T-cell (primary cell): ENCODE measurements around the gene MUC2. TPM values are rescaled to one million over a fixed set of nuclear protein-coding genes. Genes with fewer than 3 reads are reported as not detected.

Source experiments
- ATAC-seq, 4 experiments: fragments of 200-7000 bp in 3 of 4; fragments of 150-1000 bp in 1 of 4; cut with Tn5 transposase; replicated peaks in 1 of 4; 1 replicate in 3 of 4; 2 replicates in 1 of 4; pipeline ENCODE4 v1.10.0; 2021; ENCODE audit warnings: moderate library complexity in 3 of 4, mild to moderate bottlenecking in 2 of 4, moderate number of reproducible peaks in 1 of 4
- CTCF ChIA-PET, 2 donors: fragments of 300-600 bp; sonication (Branson Sonifier 250); formaldehyde crosslinking; loops; one replicate each; lab custom pipeline; 2022; ENCODE audit warnings: antibody characterized with exemption in 2 of 2; lab: Charles Lee
- POLR2A ChIA-PET, 2 donors: fragments of 300-600 bp; sonication (Branson Sonifier 250); formaldehyde crosslinking; loops; one replicate each; lab custom pipeline; 2022; ENCODE audit warnings: antibody characterized with exemption in 2 of 2; lab: Charles Lee
- DNase-seq, 35 experiments: peaks; one replicate each; pipeline versions ENCODE4 v3.0.0 to v3.0.0-alpha.2; 2013 to 2023
- H3K27ac ChIP-seq: one replicate; pipeline ENCODE4 v1.5.1; 2013; ENCODE audit warnings: low read length
- H3K27me3 ChIP-seq, 2 experiments: replicated peaks in 1 of 2; 1 replicate in 1 of 2; 2 replicates in 1 of 2; pipeline versions ENCODE4 v1.6.1 to v1.7.0; 2013; ENCODE audit warnings: low read length in 1 of 2, mixed read lengths in 1 of 2; ENCODE audit not compliant: control insufficient read depth in 2 of 2, insufficient read depth in 2 of 2; ENCODE audit errors: extremely low read depth in 1 of 2
- H3K36me3 ChIP-seq, 2 donors: 1 replicate in 1 of 2; 2 replicates in 1 of 2; pipeline versions ENCODE4 v1.6.1 to v1.7.0; 2013; ENCODE audit warnings: low read length in 1 of 2; ENCODE audit not compliant: control insufficient read depth in 2 of 2, insufficient read depth in 1 of 2; ENCODE audit errors: extremely low read depth in 1 of 2
- H3K4me1 ChIP-seq, 2 experiments: 1 replicate in 1 of 2; 2 replicates in 1 of 2; pipeline versions ENCODE4 v1.6.1 to v1.7.0; 2013; ENCODE audit warnings: low read length in 2 of 2, mixed read lengths in 1 of 2; ENCODE audit not compliant: insufficient read depth in 2 of 2, control insufficient read depth in 1 of 2; ENCODE audit errors: extremely low read depth in 1 of 2
- H3K4me3 ChIP-seq, 2 donors: 1 replicate in 1 of 2; 2 replicates in 1 of 2; pipeline versions ENCODE4 v1.5.1 to v1.7.0; 2013; ENCODE audit warnings: mild to moderate bottlenecking in 2 of 2, low read length in 1 of 2, moderate library complexity in 1 of 2; ENCODE audit not compliant: control insufficient read depth in 1 of 2; ENCODE audit errors: extremely low read depth in 1 of 2
- H3K9me3 ChIP-seq: 2 replicates; pipeline ENCODE4 v1.7.0; 2013
- H3K27ac Mint-ChIP-seq, 2 donors: one replicate each; pipeline ENCODE4 v1.8.0; 2020 to 2021; ENCODE audit warnings: mild to moderate bottlenecking in 2 of 2, mixed read lengths in 2 of 2
- H3K27me3 Mint-ChIP-seq, 2 donors: one replicate each; pipeline ENCODE4 v1.8.0; 2021 to 2022; ENCODE audit warnings: mixed read lengths in 2 of 2
- H3K36me3 Mint-ChIP-seq: one replicate; pipeline ENCODE4 v1.8.0; 2021; ENCODE audit warnings: mixed read lengths
- H3K4me1 Mint-ChIP-seq, 3 donors: one replicate each; pipeline ENCODE4 v1.8.0; 2020 to 2022; ENCODE audit warnings: mixed read lengths in 3 of 3, mild to moderate bottlenecking in 1 of 3
- H3K4me3 Mint-ChIP-seq, 3 donors: one replicate each; pipeline ENCODE4 v1.8.0; 2020 to 2022; ENCODE audit warnings: mild to moderate bottlenecking in 3 of 3, mixed read lengths in 3 of 3, moderate library complexity in 3 of 3
- H3K9me3 Mint-ChIP-seq, 3 donors: one replicate each; pipeline ENCODE4 v1.8.0; 2020 to 2022; ENCODE audit warnings: mixed read lengths in 3 of 3
- WGBS: methylation state at CpG from one replicate; pipeline ENCODE4 v1.1.5; 2013; ENCODE audit warnings: missing lambda C conversion rate; ENCODE audit not compliant: insufficient coverage; 5-methylcytosine and 5-hydroxymethylcytosine counted together
- total RNA-seq, 35 experiments: library from RNA in 6 of 35; stranded (reverse) in 6 of 35; fragments of 120-200 nt in 1 of 35; gene quantifications; one replicate each; pipeline versions ENCODE4 v1.2.1 to v1.2.4 and lab custom pipeline; 2013 to 2026

The MUC2 gene
- total RNA-seq, 5 donors from 2014 or later (not counting 1 experiment from before 2014, with no cell fraction given), result 0.12 to 1.4 (median 0.53) TPM; not detected in 2

DNA sequence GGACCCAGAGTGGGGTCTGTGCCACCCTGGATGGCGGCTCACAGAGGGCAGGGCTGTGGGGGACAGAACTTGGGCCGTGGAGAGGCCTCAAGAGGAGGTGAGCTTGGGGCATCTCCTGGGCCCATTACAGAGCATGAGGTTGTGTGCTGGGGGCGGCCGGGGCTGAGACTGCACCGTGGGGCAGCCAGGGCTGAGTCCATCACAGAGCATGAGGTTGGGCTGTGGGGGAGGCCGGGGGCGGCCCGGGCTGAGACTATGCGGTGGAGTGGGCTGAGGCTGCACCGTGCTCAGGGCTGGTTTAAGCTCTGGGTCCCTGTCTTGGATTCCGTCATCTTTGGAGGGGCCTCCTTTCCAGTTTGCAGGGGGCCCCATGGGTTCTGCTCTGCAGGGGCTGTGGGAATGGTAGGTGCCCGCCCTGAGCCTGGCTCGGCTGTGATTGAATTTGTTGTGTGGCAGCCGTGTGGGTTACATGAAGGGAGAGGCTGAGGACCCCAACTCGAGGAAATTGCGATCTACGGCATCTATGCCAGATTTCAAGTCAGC, 45.0 kb downstream of the MUC2 start:
- DNase-seq (peak in 1 of 35 experiments; percentile 17), ATAC-seq (no peak)
- Histone ChIP-seq H3K27me3 (peaks cover 0 to 36% of the 10 kb centered on the region in 2 experiments), H3K4me1 (no peaks in the 10 kb centered on the region), H3K4me3 (no peak overlapping the region), H3K9me3 (no peaks in the 10 kb centered on the region), H3K27ac (no peak overlapping the region), H3K36me3 (no peaks in the 10 kb centered on the region)
- Mint-ChIP-seq H3K4me3 (no peak overlapping the region), H3K27ac (no peak overlapping the region), H3K4me1 (peaks cover under 1 to 4% (median 2%) of the 10 kb centered on the region in 3 donors), H3K27me3 (peaks cover 7 to 12% of the 10 kb centered on the region in 2 donors), H3K36me3 (no peaks in the 10 kb centered on the region), H3K9me3 (peaks cover 0 to 7% (median 0%) of the 10 kb centered on the region in 3 donors)
- ChIA-PET CTCF (no interaction called here), POLR2A (no interaction called here)
- WGBS, result 77% methylated on average over 13 of the region's 17 CpGs

GRCh38 chr11:1120532-1121330, 46.1 kb downstream of the MUC2 start:
- no peak for ATAC-seq
- ChIA-PET POLR2A (no interaction called here), CTCF (no interaction called here)
- no peaks in the 10 kb centered on the region for H3K9me3 ChIP-seq
- H3K27me3 ChIP-seq, result peaks cover 0 to 37% of the 10 kb centered on the region in 2 experiments
- no peak overlapping the region for H3K27ac Mint-ChIP-seq
- H3K36me3 Mint-ChIP-seq, result no peaks in the 10 kb centered on the region
- no peak overlapping the region for H3K27ac ChIP-seq
- peak in 1 of 35 experiments; percentile 21 for DNase-seq
- H3K4me3 ChIP-seq, result no peak overlapping the region
- 83% methylated on average over 23 of the region's 27 CpGs for WGBS
- H3K4me3 Mint-ChIP-seq, result no peak overlapping the region
- H3K4me1 ChIP-seq, result no peaks in the 10 kb centered on the region
- peaks cover 9 to 12% of the 10 kb centered on the region in 2 donors for H3K27me3 Mint-ChIP-seq
- no peaks in the 10 kb centered on the region for H3K36me3 ChIP-seq
- H3K4me1 Mint-ChIP-seq, result no peaks in the 10 kb centered on the region
- peaks cover 0 to 13% (median 0%) of the 10 kb centered on the region in 3 donors for H3K9me3 Mint-ChIP-seq

- no peaks in the 10 kb centered on the region for H3K4me1 Mint-ChIP-seq
- DNase-seq, result peak in 1 of 35 experiments; percentile 23
- H3K4me3 ChIP-seq, result no peak overlapping the region
- no peak overlapping the region for H3K27ac Mint-ChIP-seq
- ChIA-PET POLR2A (no interaction called here), CTCF (no interaction called here)
- H3K27ac ChIP-seq, result no peak overlapping the region
- no peak for ATAC-seq
- no peaks in the 10 kb centered on the region for H3K9me3 ChIP-seq
- H3K27me3 Mint-ChIP-seq, result peaks cover 9 to 12% of the 10 kb centered on the region in 2 donors
- H3K4me1 ChIP-seq, result no peaks in the 10 kb centered on the region
- H3K4me3 Mint-ChIP-seq, result no peak overlapping the region
- H3K27me3 ChIP-seq, result peaks cover 0 to 40% of the 10 kb centered on the region in 2 experiments
- no peaks in the 10 kb centered on the region for H3K36me3 Mint-ChIP-seq
- peaks cover 0 to 13% (median 0%) of the 10 kb centered on the region in 3 donors for H3K9me3 Mint-ChIP-seq
- no peaks in the 10 kb centered on the region for H3K36me3 ChIP-seq
- WGBS, result 81% methylated on average over 13 of the region's 19 CpGs
Measured at GRCh38 chr11:1121331-1121812, 46.7 kb downstream of the MUC2 start.

- H3K27me3 ChIP-seq, result peaks cover 0 to 38% of the 10 kb centered on the region in 2 experiments
- H3K4me3 Mint-ChIP-seq, result no peak overlapping the region
- no peak overlapping the region for H3K27ac Mint-ChIP-seq
- no peak overlapping the region for H3K27ac ChIP-seq
- DNase-seq (peak in 1 of 35 experiments; percentile 12), ATAC-seq (no peak)
- H3K27me3 Mint-ChIP-seq, result peaks cover 9 to 12% of the 10 kb centered on the region in 2 donors
- no peaks in the 10 kb centered on the region for H3K36me3 Mint-ChIP-seq
- no peak overlapping the region for H3K4me3 ChIP-seq
- H3K9me3 Mint-ChIP-seq, result peaks cover 0 to 13% (median 0%) of the 10 kb centered on the region in 3 donors
- ChIA-PET POLR2A (no interaction called here), CTCF (no interaction called here)
- no peaks in the 10 kb centered on the region for H3K36me3 ChIP-seq
- no peaks in the 10 kb centered on the region for H3K9me3 ChIP-seq
- 70% methylated on average over 21 of the region's 28 CpGs for WGBS
- no peaks in the 10 kb centered on the region for H3K4me1 ChIP-seq
- no peaks in the 10 kb centered on the region for H3K4me1 Mint-ChIP-seq
Measured at GRCh38 chr11:1121813-1122663, 47.4 kb downstream of the MUC2 start.

DNA sequence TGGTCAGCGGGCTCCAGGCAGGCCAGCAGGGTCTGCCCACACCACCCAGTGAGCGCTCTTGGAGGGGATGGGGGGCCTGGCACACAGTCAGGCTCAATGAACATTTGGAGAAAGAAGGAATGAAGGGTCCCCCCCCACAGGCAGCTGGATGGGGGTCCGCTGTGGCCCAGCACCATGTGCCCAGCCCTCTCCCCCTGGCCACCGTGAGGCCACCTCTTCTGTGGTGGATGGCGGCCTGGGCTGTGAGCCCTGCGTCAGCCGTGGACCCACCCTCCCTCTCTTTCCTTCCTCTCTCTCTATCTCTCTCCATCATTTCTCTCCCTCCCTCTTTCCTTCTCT, 48.0 kb downstream of the MUC2 start:
- Mint-ChIP-seq H3K27ac (no peak overlapping the region), H3K9me3 (peaks cover 0 to 13% (median 0%) of the 10 kb centered on the region in 3 donors), H3K36me3 (no peaks in the 10 kb centered on the region), H3K4me1 (no peaks in the 10 kb centered on the region), H3K4me3 (no peak overlapping the region), H3K27me3 (peaks cover 9 to 14% of the 10 kb centered on the region in 2 donors)
- H3K27me3 ChIP-seq, result peaks cover 0 to 41% of the 10 kb centered on the region in 2 experiments
- 51% methylated on average over 6 of the region's 7 CpGs for WGBS
- CTCF ChIA-PET, result no interaction called here
- H3K9me3 ChIP-seq, result no peaks in the 10 kb centered on the region
- no peak for ATAC-seq
- DNase-seq, result peak in 1 of 35 experiments; percentile 19
- no peak overlapping the region for H3K4me3 ChIP-seq
- no peak overlapping the region for H3K27ac ChIP-seq
- no peaks in the 10 kb centered on the region for H3K4me1 ChIP-seq
- POLR2A ChIA-PET, result no interaction called here
- no peaks in the 10 kb centered on the region for H3K36me3 ChIP-seq

DNA sequence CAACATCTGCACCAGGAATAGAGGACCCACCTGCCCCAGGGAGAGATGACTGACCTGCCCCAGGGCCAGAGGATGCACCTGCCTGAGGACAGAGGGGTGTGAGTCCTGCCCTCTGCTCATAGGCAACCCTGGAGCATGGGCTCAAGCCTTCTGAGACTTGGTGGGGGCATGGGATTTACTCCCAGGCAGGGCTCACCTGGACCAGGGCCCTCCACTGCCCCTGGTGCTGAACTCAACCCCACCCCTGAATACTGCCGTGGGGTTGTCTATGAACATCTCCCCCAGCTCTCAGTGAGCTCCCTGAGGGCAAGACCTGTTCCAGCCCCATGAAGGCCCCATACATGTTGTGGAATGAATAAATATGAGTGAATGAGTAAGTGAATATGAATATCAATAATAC, 49.3 kb downstream of the MUC2 start:
- ChIA-PET CTCF (no interaction called here), POLR2A (no interaction called here)
- Mint-ChIP-seq H3K27me3 (peaks cover 9 to 11% of the 10 kb centered on the region in 2 donors), H3K4me1 (no peaks in the 10 kb centered on the region), H3K9me3 (peaks cover 0 to 13% (median 0%) of the 10 kb centered on the region in 3 donors), H3K36me3 (no peaks in the 10 kb centered on the region), H3K27ac (no peak overlapping the region), H3K4me3 (no peak overlapping the region)
- no peaks in the 10 kb centered on the region for H3K4me1 ChIP-seq
- ATAC-seq (no peak), DNase-seq (peak in 1 of 35 experiments; percentile 19)
- no peaks in the 10 kb centered on the region for H3K36me3 ChIP-seq
- WGBS, result no CpG with 5 or more reads among the region's 1 CpG
- H3K27me3 ChIP-seq, result peaks cover 0 to 41% of the 10 kb centered on the region in 2 experiments
- H3K9me3 ChIP-seq, result no peaks in the 10 kb centered on the region
- no peak overlapping the region for H3K27ac ChIP-seq
- H3K4me3 ChIP-seq, result no peak overlapping the region
